ENCODE data around the gene SLC25A17. TPM values are rescaled to one million over a fixed set of nuclear protein-coding genes. Genes with fewer than 3 reads are reported as not detected.

SLC25A17 gene
- polyA plus RNA-seq, 1 experiment, result 28.8 TPM

DNA sequence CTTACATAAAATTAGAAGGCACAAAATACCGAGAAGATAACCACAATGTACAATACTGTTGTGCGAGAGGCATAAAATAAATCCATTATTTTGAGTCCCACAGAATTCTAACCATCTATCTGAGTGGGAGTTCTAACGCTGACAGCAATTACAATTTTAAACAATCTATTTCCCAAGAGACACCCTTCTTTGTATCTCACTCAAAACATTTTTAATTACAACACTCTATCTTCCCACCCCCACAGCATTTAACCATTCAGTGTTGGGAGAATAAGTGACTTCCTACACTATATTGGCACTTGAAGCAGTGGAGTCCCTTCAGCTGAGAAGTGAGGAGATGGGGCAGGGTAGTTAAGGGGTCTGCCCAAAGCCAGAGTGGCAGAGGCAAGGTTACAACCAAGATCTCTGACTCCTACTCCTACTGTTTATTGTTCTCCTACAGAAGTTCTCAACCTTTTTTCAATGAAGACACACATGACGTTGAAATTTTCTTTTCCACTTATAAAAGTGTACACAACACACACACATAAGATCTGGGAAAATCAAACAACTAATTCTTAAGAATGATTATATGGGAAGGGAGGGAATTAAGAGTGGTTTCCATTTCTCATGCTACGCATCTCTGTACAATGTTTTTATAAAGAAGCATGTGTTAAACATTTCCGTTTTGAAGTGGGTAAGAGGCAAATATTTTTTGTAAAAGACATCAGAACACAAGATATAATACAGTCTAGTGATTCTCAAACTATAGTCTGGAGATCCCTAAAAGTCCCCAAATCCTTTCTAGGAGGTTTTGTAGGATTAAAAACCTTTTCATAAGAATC, 10.9 kb downstream of the SLC25A17 start:
- no peaks in the 10 kb centered on the region for H3K9me3 ChIP-seq (ENCODE audit: control insufficient read depth, insufficient read depth, low read length)
- no peak overlapping the region for H3K27ac ChIP-seq (ENCODE audit: low read depth, low read length)
- H3K27me3 ChIP-seq (ENCODE audit: control insufficient read depth, insufficient read depth, low read length), result no peaks in the 10 kb centered on the region
- ChIA-PET POLR2A (interaction anchor here (0.6 kb wide), 1 partner anchor 26 kb away, joined by 3 read pairs; no protein-coding TSS in a partner anchor), CTCF (interaction anchor here (0.7 to 1.1 kb wide), 4 partner anchors 15 to 125 kb away, joined by 3 to 5 read pairs (median 3); no protein-coding TSS in a partner anchor)
- TF ChIP-seq, protein P1, sequence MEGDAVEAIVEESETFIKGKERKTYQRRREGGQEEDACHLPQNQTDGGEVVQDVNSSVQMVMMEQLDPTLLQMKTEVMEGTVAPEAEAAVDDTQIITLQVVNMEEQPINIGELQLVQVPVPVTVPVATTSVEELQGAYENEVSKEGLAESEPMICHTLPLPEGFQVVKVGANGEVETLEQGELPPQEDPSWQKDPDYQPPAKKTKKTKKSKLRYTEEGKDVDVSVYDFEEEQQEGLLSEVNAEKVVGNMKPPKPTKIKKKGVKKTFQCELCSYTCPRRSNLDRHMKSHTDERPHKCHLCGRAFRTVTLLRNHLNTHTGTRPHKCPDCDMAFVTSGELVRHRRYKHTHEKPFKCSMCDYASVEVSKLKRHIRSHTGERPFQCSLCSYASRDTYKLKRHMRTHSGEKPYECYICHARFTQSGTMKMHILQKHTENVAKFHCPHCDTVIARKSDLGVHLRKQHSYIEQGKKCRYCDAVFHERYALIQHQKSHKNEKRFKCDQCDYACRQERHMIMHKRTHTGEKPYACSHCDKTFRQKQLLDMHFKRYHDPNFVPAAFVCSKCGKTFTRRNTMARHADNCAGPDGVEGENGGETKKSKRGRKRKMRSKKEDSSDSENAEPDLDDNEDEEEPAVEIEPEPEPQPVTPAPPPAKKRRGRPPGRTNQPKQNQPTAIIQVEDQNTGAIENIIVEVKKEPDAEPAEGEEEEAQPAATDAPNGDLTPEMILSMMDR (IDR thresholded peaks at IDR 0.05; ENCODE audit: low read depth, low read length), result no peak
- no peak overlapping the region for H3K4me3 ChIP-seq (ENCODE audit: low read depth, low read length)
- no peak for DNase-seq (ENCODE audit: low read depth, low spot score)

DNA sequence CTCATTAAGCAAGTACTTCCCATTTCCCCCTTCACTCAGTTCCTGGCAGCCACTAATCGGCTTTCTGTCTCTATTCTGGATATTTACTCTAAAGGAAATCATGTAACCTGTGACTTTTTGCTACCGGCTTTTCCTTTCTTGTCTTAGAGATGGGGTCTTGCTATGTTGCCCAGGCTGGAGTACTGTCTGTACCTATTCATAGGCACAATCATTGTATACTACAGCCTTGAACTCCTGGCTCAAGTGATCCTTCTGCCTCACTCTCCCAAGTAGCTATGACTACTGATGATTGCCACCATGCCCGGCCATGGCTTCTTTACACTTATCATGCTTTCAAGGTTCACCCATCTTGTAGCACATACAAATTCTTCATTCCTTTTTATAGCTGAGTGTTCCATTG, 12.4 kb downstream of the SLC25A17 start:
- ChIA-PET CTCF (interaction anchor here (1.1 kb wide), 1 partner anchor 116 kb away, joined by 3 read pairs; no protein-coding TSS in a partner anchor), POLR2A (no interaction called here)
- no peaks in the 10 kb centered on the region for H3K27me3 ChIP-seq (ENCODE audit: control insufficient read depth, insufficient read depth, low read length)
- no peak for DNase-seq (ENCODE audit: low read depth, low spot score)
- H3K27ac ChIP-seq (ENCODE audit: low read depth, low read length), result no peak overlapping the region
- H3K9me3 ChIP-seq (ENCODE audit: control insufficient read depth, insufficient read depth, low read length), result no peaks in the 10 kb centered on the region
- TF ChIP-seq, protein P1 (IDR thresholded peaks at IDR 0.05; ENCODE audit: low read depth, low read length), result no peak
- no peak overlapping the region for H3K4me3 ChIP-seq (ENCODE audit: low read depth, low read length)

DNA sequence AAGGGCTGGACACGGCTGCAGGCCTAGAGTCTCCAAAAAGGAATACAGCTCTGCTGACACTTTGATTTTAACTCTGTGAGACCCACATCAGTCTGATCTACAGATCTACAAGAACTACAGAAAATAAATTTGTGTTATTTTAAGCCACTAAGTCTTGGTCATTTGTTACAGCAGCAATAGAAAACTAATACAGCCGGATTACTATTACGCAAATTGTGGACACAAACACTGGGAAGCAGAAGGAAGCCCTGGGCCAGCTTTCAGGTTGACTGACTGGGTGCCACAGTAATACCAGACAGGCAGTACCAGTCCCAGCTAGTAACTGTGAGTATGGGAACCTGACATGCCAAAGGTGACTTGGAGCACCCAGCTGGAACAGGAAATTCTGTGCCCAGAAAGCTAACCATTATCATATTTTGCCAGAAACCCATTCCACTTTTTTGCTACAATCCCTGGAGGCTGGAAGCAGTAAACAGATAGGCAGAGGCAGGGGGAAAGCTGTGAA, 13.4 kb downstream of the SLC25A17 start:
- ChIA-PET POLR2A (no interaction called here), CTCF (no interaction called here)
- Histone ChIP-seq H3K9me3 (ENCODE audit: control insufficient read depth, insufficient read depth, low read length) (no peaks in the 10 kb centered on the region), H3K4me3 (ENCODE audit: low read depth, low read length) (no peak overlapping the region), H3K27ac (ENCODE audit: low read depth, low read length) (no peak overlapping the region), H3K27me3 (ENCODE audit: control insufficient read depth, insufficient read depth, low read length) (no peaks in the 10 kb centered on the region)
- TF ChIP-seq, protein P1 (IDR thresholded peaks at IDR 0.05; ENCODE audit: low read depth, low read length), result no peak
- no peak for DNase-seq (ENCODE audit: low read depth, low spot score)

DNA sequence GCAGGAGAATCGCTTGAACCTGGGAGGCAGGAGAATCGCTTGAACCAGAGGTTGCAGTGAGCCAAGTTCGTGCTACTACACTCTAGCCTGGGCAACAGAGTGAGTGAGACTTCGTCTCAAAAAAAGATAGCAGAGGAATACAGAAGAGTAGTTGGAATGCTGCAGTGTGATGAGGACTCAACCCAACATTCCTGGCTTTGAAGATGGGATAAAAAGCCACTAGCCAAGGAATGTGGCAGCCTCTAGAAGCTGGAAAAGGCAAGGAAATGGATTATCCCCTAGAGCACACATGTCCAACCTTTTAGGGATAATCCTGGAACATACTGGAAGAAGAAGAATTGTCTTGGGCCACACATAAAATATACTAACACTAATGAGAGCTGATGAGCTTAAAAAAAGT, 13.9 kb downstream of the SLC25A17 start:
- TF ChIP-seq, protein P1 (IDR thresholded peaks at IDR 0.05; ENCODE audit: low read depth, low read length), result no peak
- ChIA-PET POLR2A (no interaction called here), CTCF (no interaction called here)
- H3K9me3 ChIP-seq (ENCODE audit: control insufficient read depth, insufficient read depth, low read length), result no peaks in the 10 kb centered on the region
- no peak for DNase-seq (ENCODE audit: low read depth, low spot score)
- H3K4me3 ChIP-seq (ENCODE audit: low read depth, low read length), result no peak overlapping the region
- H3K27ac ChIP-seq (ENCODE audit: low read depth, low read length), result no peak overlapping the region
- H3K27me3 ChIP-seq (ENCODE audit: control insufficient read depth, insufficient read depth, low read length), result no peaks in the 10 kb centered on the region

DNA sequence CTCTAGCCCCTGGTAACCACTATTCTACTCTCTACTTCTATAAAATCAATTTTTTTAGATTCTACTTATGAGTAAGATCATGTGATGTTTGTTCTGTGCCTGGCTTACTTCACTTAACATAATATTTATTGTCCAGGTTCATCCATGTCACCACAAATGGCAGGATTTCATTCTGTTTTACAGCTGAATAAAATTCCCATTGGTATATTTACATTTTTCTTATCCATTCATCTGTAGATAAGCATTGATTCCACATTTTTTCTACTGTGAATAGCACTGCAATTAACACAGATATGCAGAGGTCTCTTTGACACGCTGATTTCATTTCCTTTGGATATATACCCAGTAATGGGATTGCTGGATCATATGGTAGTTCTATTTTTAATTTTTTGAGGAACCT, 15.8 kb downstream of the SLC25A17 start:
- no peak for DNase-seq (ENCODE audit: low read depth, low spot score)
- ChIA-PET POLR2A (no interaction called here), CTCF (interaction anchor here (0.5 to 1.2 kb wide), 3 partner anchors 26 to 121 kb away, joined by 3 to 4 read pairs (median 3); no protein-coding TSS in a partner anchor)
- Histone ChIP-seq H3K4me3 (ENCODE audit: low read depth, low read length) (no peak overlapping the region), H3K27me3 (ENCODE audit: control insufficient read depth, insufficient read depth, low read length) (no peaks in the 10 kb centered on the region), H3K27ac (ENCODE audit: low read depth, low read length) (no peak overlapping the region), H3K9me3 (ENCODE audit: control insufficient read depth, insufficient read depth, low read length) (no peaks in the 10 kb centered on the region)
- TF ChIP-seq, protein P1 (IDR thresholded peaks at IDR 0.05; ENCODE audit: low read depth, low read length), result no peak

Measured in AG04450 (cell line).